Loucy (cell line): ENCODE measurements around the gene MBLAC1.

Experiments
- CTCF ChIP-seq: fragments of 200-600 bp; sonication (generic); conservative IDR thresholded peaks from 2 replicates; pipeline ENCODE4 v1.5.1; 2014; ENCODE audit warnings: mild to moderate bottlenecking, antibody characterized with exemption, low read length
- EZH2phosphoT487 ChIP-seq: fragments of 200-600 bp; IDR thresholded peaks from 2 replicates; pipeline ENCODE4 v1.6.1; 2018; ENCODE audit warnings: antibody characterized with exemption, mild to moderate bottlenecking, moderate library complexity, borderline replicate concordance

GRCh38 chr7:100119072-100119969, 7.4 kb upstream of the MBLAC1 start, which contains the start of the genes CNPY4 and TAF6:
- TF ChIP-seq CTCF: no peak
- no peak for TF ChIP-seq EZH2phosphoT487
